ENCODE measurements around the gene FNBP1.

DNA sequence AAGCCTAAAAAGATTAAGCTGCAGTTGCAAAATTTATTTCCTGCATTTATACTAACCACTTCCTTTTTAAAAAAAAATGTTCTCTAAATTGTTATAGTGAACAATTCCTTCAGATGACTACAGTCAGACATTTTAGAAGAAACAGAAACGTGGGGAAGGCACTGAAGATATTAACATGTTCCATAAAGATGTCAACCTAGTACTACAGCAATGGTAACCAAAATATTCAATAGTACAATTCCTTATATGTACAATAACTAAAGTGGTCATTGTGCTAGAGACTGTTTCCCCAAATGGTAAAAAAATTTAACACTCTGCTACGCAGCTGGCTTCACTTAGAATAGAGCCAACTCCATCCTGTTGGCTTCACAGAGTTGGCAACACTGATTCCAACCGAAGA, 97.7 kb downstream of the FNBP1 start:
- TF ChIP-seq, protein P1, sequence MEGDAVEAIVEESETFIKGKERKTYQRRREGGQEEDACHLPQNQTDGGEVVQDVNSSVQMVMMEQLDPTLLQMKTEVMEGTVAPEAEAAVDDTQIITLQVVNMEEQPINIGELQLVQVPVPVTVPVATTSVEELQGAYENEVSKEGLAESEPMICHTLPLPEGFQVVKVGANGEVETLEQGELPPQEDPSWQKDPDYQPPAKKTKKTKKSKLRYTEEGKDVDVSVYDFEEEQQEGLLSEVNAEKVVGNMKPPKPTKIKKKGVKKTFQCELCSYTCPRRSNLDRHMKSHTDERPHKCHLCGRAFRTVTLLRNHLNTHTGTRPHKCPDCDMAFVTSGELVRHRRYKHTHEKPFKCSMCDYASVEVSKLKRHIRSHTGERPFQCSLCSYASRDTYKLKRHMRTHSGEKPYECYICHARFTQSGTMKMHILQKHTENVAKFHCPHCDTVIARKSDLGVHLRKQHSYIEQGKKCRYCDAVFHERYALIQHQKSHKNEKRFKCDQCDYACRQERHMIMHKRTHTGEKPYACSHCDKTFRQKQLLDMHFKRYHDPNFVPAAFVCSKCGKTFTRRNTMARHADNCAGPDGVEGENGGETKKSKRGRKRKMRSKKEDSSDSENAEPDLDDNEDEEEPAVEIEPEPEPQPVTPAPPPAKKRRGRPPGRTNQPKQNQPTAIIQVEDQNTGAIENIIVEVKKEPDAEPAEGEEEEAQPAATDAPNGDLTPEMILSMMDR (IDR thresholded peaks at IDR 0.05; ENCODE audit: insufficient read depth, low read length) = no peak
- TF ChIP-seq, protein P2, sequence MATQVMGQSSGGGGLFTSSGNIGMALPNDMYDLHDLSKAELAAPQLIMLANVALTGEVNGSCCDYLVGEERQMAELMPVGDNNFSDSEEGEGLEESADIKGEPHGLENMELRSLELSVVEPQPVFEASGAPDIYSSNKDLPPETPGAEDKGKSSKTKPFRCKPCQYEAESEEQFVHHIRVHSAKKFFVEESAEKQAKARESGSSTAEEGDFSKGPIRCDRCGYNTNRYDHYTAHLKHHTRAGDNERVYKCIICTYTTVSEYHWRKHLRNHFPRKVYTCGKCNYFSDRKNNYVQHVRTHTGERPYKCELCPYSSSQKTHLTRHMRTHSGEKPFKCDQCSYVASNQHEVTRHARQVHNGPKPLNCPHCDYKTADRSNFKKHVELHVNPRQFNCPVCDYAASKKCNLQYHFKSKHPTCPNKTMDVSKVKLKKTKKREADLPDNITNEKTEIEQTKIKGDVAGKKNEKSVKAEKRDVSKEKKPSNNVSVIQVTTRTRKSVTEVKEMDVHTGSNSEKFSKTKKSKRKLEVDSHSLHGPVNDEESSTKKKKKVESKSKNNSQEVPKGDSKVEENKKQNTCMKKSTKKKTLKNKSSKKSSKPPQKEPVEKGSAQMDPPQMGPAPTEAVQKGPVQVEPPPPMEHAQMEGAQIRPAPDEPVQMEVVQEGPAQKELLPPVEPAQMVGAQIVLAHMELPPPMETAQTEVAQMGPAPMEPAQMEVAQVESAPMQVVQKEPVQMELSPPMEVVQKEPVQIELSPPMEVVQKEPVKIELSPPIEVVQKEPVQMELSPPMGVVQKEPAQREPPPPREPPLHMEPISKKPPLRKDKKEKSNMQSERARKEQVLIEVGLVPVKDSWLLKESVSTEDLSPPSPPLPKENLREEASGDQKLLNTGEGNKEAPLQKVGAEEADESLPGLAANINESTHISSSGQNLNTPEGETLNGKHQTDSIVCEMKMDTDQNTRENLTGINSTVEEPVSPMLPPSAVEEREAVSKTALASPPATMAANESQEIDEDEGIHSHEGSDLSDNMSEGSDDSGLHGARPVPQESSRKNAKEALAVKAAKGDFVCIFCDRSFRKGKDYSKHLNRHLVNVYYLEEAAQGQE (IDR thresholded peaks at IDR 0.05; ENCODE audit: insufficient replicate concordance, low read depth) = no peak
- TF ChIP-seq GABPA (IDR thresholded peaks at IDR 0.05; ENCODE audit: low read depth) = no peak
